BJ (cell line): Measurements from ENCODE around the gene POPDC2. TPM values are rescaled to one million over a fixed set of nuclear protein-coding genes. Genes with fewer than 3 reads are reported as not detected.
"Not testable (repeated sequence)": the region's sequence is repeated elsewhere in the genome, so short reads cannot be mapped to it uniquely, and the experiment has no call there.

Source experiments
- CTCF ChIA-PET: fragments of 350-600 bp; formaldehyde crosslinking; extraction: SDS; loops from one replicate; lab custom pipeline; 2021; ENCODE audit warnings: antibody characterized with exemption, inconsistent platforms; lab: Yijun Ruan, JAX
- POLR2A ChIA-PET: fragments of 300-600 bp; sonication (Branson Sonifier 250); formaldehyde crosslinking; extraction: SDS; loops from one replicate; lab custom pipeline; 2021; ENCODE audit warnings: antibody characterized with exemption; lab: Charles Lee
- DNase-seq: peaks from one replicate; pipeline ENCODE4 v3.0.0-alpha.2; 2011; ENCODE audit warnings: low read depth
- H3K27me3 ChIP-seq: 2 replicates; pipeline ENCODE4 v1.6.0; 2011; ENCODE audit warnings: low read length; ENCODE audit not compliant: control insufficient read depth, insufficient read depth
- H3K36me3 ChIP-seq: 2 replicates; pipeline ENCODE4 v1.5.1; 2011; ENCODE audit warnings: low read length; ENCODE audit not compliant: control insufficient read depth, insufficient read depth
- H3K4me3 ChIP-seq: 2 replicates; pipeline ENCODE4 v1.5.1; 2011; ENCODE audit warnings: low read depth, mild to moderate bottlenecking, control low read depth, low read length
- CTCF ChIP-seq: IDR thresholded peaks from 2 replicates; pipeline ENCODE4 v1.5.1; 2011; ENCODE audit warnings: low read depth, mild to moderate bottlenecking, control low read depth, inconsistent platforms, low read length, moderate library complexity; ENCODE audit not compliant: insufficient read depth
- polyA plus RNA-seq: library from polyadenylated mRNA; depleted of rRNA; stranded (reverse); fragments of >200 nt; gene quantifications from 2 replicates; pipeline ENCODE4 v1.2.3, GENCODE V29; 2011; rRNA removed

Gene POPDC2
- polyA plus RNA-seq, 1 experiment, result 2.3 TPM

- DNase-seq, result no peak
- no peak for TF ChIP-seq CTCF
- POLR2A ChIA-PET, result no interaction called here
- CTCF ChIA-PET, result interaction anchor here (0.9 to 1.0 kb wide), 2 partner anchors 16 to 34 kb away, joined by 3 to 6 read pairs; no protein-coding TSS in a partner anchor
- Histone ChIP-seq H3K27me3 (no peaks in the 10 kb centered on the region; the same call in 1 of the 2 replicates), H3K36me3 (no peaks in the 10 kb centered on the region), H3K4me3 (no peak overlapping the region)
These were observed 64.0 kb downstream of the POPDC2 start for GRCh38 chr3:119596398-119596797.

GRCh38 chr3:119595639-119596334 is 64.6 kb downstream of the POPDC2 start:
- CTCF ChIA-PET, result interaction anchor here (0.9 to 1.0 kb wide), 2 partner anchors 17 to 34 kb away, joined by 3 to 6 read pairs; no protein-coding TSS in a partner anchor
- Histone ChIP-seq H3K27me3 (no peaks in the 10 kb centered on the region; the same call in 1 of the 2 replicates), H3K36me3 (no peaks in the 10 kb centered on the region), H3K4me3 (no peak overlapping the region)
- POLR2A ChIA-PET, result no interaction called here
- TF ChIP-seq CTCF, result no peak
- DNase-seq, result no peak

GRCh38 chr3:119594929-119595328 is 65.5 kb downstream of the POPDC2 start:
- DNase-seq, H3K36me3 ChIP-seq, H3K27me3 ChIP-seq, H3K4me3 ChIP-seq, POLR2A ChIA-PET, CTCF ChIA-PET: not testable (repeated sequence)

GRCh38 chr3:119594066-119594465 is 66.3 kb downstream of the POPDC2 start:
- no peak for DNase-seq
- no peak for TF ChIP-seq CTCF
- no peaks in the 10 kb centered on the region; the same call in 1 of the 2 replicates for H3K27me3 ChIP-seq
- H3K4me3 ChIP-seq, result no peak overlapping the region
- ChIA-PET POLR2A (no interaction called here), CTCF (interaction anchor here (0.8 to 1.0 kb wide), 2 partner anchors 10 to 13 kb away, joined by 4 read pairs; no protein-coding TSS in a partner anchor)
- no peaks in the 10 kb centered on the region for H3K36me3 ChIP-seq

GRCh38 chr3:119592861-119593260 is 67.5 kb downstream of the POPDC2 start:
- no peak for DNase-seq
- H3K4me3 ChIP-seq, result no peak overlapping the region
- H3K36me3 ChIP-seq, result no peaks in the 10 kb centered on the region
- POLR2A ChIA-PET, result no interaction called here
- CTCF ChIA-PET, result interaction anchor here (0.6 kb wide), 1 partner anchor 12 kb away, joined by 3 read pairs; no protein-coding TSS in a partner anchor
- no peak for TF ChIP-seq CTCF
- H3K27me3 ChIP-seq, result no peaks in the 10 kb centered on the region; the same call in 1 of the 2 replicates

Other genes starting within 250 kb of the POPDC2 start
- gene TMEM39A, start 197.0 kb downstream of the POPDC2 start, polyA plus RNA-seq, result 34.4 and 35.1 TPM in 2 replicates
- 9.3 and 17.1 TPM in 2 replicates for gene POGLUT1, start 191.6 kb downstream of the POPDC2 start, polyA plus RNA-seq
- 52.0 and 69.9 TPM in 2 replicates for gene TIMMDC1, start 162.0 kb downstream of the POPDC2 start, polyA plus RNA-seq
- gene CD80, start 101.0 kb downstream of the POPDC2 start, polyA plus RNA-seq, result not detected in 2 replicates
- gene ADPRH, start 81.1 kb downstream of the POPDC2 start, polyA plus RNA-seq, result 1.6 and 2.1 TPM in 2 replicates
- gene PLA1A, start 62.7 kb downstream of the POPDC2 start, polyA plus RNA-seq, result not detected in 2 replicates
- 42.0 and 48.1 TPM in 2 replicates for gene COX17, start 16.8 kb upstream of the POPDC2 start, polyA plus RNA-seq
- gene CFAP91, start 42.4 kb upstream of the POPDC2 start, polyA plus RNA-seq, result 0.16 TPM in 1 of 2 replicates, not detected in the other
- gene NR1I2, start 121.5 kb upstream of the POPDC2 start, polyA plus RNA-seq, result not detected in 2 replicates